HG03045 (cell line): Measurements from ENCODE around the gene PRCP.
"Not testable (repeated sequence)": the region's sequence is repeated elsewhere in the genome, so short reads cannot be mapped to it uniquely, and the experiment has no call there.

Experiments used
- ATAC-seq: cut with Tn5 transposase; IDR thresholded peaks from one replicate; pipeline ENCODE4 v1.9.1; 2021; ENCODE audit warnings: mild to moderate bottlenecking, moderate library complexity; ENCODE audit not compliant: unreplicated experiment

PRCP gene

GRCh38 chr11:82900277-82901164 is at the start of gene PRCP:
TSS of gene PRCP (minus strand) at chr11:82900430. CDS start at chr11:82900402, 28 bp downstream.
- ATAC-seq = peak; percentile 87

- no peak for ATAC-seq
These were observed 49.1 kb upstream of the PRCP start for GRCh38 chr11:82949352-82949751.

DNA sequence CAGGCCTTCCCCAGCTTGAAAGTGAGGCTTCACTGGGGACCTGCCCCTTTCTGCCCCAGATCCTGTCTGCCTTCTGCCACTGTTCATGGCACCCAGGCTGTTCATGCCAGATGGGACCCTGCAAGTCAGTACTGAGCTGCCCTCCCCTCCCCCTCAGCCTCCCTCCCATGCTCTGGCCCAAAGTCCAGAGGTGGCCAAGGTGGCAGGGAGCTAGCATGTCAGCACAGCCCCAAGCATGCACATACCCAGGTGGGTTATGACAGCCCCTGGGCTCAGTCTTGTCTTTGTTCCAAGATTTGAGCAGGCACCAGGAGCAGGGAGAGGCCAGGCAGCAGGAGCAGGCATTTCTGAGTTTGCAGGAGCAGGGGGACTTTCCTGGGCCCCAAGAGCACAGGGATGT is 45.5 kb upstream of the PRCP start:
- no peak for ATAC-seq

- not testable (repeated sequence) for ATAC-seq
These were observed 44.8 kb upstream of the PRCP start for GRCh38 chr11:82945041-82945440.

- no peak for ATAC-seq
These were observed 44.0 kb upstream of the PRCP start for GRCh38 chr11:82944198-82944597.

GRCh38 chr11:82943430-82943829 is 43.2 kb upstream of the PRCP start:
- not testable (repeated sequence) for ATAC-seq

DNA sequence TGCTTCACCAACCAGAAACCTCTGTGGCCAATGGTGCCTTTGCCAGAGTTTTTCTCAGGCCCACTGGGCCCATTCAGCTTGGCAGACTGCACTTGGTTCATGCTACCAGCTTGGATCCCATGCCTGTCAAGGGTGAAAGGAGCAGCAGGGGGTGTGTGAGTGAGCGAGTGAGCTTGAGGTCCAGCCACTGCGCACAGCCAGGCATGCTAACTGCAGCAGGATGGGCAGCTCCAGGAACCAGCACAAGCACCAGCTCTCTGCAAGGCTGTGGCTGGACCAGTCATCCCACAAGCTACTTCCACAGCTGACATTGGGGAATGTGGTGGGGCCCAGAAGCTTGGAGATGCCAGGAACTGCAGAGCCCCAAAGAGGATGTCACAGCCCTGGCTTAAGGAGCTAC is 42.1 kb upstream of the PRCP start:
- ATAC-seq = no peak

- ATAC-seq = no peak
These were observed 39.2 kb upstream of the PRCP start for GRCh38 chr11:82939456-82939855.

- no peak for ATAC-seq
These were observed 37.3 kb upstream of the PRCP start for GRCh38 chr11:82937554-82937953.

- no peak for ATAC-seq
These were observed 36.0 kb upstream of the PRCP start for GRCh38 chr11:82936261-82936660.

- no peak for ATAC-seq
These were observed 32.3 kb upstream of the PRCP start for GRCh38 chr11:82932564-82932963.

DNA sequence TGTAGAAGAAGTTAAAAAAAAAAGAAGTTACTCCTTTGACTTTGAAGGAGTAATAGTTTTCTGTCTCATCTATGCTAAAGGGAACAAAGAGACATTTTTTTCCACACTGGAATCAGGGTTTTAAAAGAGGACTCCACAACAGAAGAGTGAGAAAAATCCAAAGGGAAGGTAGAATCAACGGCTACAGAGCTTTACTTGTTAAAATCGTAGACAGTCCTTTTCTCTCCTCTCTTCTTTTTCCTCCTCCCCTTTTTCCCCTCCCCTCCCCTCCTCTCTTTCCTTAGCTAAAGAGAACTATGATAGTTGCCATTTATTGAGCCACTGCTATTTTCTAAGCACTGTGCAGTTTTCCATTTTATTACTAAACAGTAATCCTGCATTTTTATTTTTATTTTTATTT is 30.5 kb upstream of the PRCP start:
- no peak for ATAC-seq

DNA sequence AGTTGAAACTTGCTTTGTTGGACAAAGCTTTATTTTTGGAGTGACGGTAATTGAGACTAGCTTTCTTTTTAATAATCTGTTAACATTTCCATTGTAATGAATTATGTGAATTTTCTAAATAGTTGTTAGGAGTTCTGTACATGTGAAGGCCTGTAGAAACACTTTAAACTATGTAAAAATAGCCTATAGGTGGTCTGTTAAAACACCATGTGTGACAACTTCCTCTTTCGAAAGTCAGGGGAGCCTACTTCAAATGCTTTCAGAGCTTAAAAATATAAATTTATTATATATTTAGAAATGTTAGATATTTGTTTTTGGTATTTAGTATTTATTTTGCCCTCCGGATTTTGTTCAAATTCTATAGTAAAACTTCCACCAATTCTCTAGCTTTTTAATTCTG is 30.0 kb upstream of the PRCP start:
- no peak for ATAC-seq

DNA sequence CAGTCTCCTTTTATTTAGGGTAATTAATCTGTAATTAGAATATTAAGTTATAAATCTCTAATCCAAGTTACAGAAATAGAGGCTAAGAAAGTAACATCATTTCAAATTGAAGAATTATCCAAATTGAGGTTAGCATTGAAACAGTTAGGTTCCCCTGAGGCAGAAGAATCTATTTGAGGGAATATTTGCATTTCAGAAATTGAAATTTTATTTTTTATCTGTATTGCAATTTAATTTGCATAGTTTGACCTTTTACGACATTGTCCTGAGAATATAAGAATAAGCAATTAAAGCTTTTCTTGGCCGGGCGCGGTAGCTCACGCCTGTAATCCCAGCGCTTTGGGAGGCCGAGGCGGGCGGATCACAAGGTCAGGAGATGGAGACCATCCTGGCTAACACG is 28.9 kb upstream of the PRCP start:
- no peak for ATAC-seq

GRCh38 chr11:82927264-82927880 is 27.1 kb upstream of the PRCP start:
- no peak for ATAC-seq

GRCh38 chr11:82924522-82925224 is 24.4 kb upstream of the PRCP start:
- no peak for ATAC-seq

DNA sequence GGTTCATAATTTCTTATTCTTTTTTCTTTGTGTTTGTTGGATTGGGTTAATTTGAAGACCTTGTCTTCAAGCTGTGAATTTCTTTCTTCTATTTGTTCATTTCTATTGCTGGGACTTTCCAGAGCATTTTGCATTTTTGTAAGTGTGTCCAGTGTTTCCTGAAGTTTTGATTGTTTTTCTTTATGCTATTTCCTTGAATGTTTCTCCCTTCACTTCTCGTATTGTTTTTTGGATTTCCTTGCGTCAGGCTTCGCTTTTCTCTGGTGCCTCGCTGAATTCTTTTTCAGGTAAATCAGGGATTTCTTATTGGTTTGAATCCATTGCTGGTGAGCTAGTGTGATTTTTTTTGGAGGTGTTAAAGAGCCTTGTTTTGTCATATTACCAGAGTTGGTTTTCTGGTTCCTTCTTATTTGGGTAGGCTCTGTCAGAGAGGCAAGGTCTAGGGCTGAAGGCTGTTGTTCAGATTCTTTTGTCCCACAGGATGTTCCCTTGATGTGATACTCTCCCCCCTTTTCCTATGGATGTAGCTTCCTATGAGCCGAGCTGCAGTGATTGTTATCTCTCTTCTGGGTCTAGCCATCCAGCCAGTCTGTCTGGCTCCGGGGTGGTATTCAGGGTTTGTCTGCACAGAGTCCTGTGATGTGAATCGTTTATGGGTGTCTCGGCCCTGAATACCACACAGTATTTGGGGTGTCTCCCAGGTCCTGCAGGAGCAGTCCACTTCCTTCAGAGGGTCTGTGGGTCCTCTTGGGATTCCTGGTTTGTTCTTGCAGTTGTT is 22.4 kb upstream of the PRCP start:
- ATAC-seq = not testable (repeated sequence)

GRCh38 chr11:82920227-82920626 is 20.0 kb upstream of the PRCP start:
- not testable (repeated sequence) for ATAC-seq

DNA sequence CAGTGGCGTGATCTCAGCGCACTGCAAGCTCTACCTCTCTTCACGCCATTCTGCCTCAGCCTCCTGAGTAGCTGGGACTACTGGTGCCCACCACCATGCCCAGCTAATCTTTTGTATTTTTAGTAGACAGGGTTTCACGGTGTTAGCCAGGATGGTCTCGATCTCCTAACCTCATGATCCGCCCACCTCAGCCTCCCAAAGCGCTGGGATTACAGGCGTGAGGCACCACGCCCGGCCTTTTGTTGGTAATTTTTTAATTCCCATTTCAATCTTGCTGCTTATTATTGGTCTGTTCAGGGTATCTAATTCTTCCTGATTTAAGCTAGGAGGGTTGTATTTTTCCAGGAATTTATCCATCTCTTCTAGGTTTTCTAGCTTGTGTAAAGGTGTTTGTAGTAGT is 19.6 kb upstream of the PRCP start:
- ATAC-seq = not testable (repeated sequence)

- ATAC-seq = no peak
These were observed 8.9 kb upstream of the PRCP start for GRCh38 chr11:82909015-82909640.
